Measurements from ENCODE around the gene KLF15. TPM values are rescaled to one million over a fixed set of nuclear protein-coding genes. Genes with fewer than 3 reads are reported as not detected.

The KLF15 gene
- total RNA-seq, 1 experiment from 2014 or later: 14.7 TPM

DNA sequence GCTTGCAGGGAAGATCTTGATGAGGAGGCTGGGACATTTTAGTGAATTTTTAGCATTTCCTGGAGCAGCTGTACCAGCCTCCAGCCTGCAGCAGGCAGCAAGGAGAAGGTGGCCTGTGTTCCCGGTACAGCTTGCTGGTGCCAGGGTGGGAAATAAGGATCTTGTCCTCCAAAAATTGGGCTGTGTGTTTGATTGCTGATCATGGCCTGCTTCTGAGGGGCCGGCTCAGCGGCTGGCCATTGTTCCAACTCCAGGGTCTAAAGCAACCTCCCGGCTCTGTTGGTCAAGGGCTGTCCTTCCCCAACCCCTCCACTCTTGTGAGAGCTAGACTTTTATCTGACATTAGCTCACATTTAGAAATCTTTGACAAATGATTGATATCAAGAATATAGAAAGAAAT is 42.5 kb upstream of the KLF15 start:
- H3K27me3 Mint-ChIP-seq (ENCODE audit: low read depth): peaks cover 19% of the 10 kb centered on the region
- no peak overlapping the region for H3K4me3 Mint-ChIP-seq
- H3K9me3 Mint-ChIP-seq: no peaks in the 10 kb centered on the region
- peaks cover 20% of the 10 kb centered on the region for H3K4me1 Mint-ChIP-seq
- POLR2A ChIA-PET: no interaction called here
- DNase-seq (ENCODE audit: low spot score) (no peak), ATAC-seq (no peak)
- H3K27ac Mint-ChIP-seq: no peak overlapping the region
- CTCF ChIA-PET: no interaction called here
- TF ChIP-seq TCF7 (CRISPR knock-in tag; IDR thresholded peaks at IDR 0.05; ENCODE audit: low read depth): no peak
- no peaks in the 10 kb centered on the region for H3K36me3 Mint-ChIP-seq

DNA sequence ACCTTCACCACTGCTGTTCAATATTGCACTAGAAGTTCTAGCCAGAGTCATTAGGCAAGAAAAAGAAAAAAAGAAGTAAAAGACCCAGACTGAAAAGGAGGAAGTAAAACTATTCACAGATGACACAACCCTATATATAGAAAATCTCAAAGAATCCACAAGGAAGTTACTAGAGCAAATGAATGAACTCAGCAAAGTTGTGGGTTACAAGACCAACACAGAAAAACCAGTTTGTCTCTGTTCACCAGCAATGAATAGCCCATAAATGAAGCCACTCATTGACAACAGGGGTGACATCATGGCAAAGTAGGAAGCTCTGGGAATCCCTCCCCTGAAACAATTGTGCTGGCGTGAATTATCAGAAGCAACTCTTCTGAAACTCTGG is 42.1 kb upstream of the KLF15 start:
- no peaks in the 10 kb centered on the region for H3K36me3 Mint-ChIP-seq
- TF ChIP-seq SOX15 (CRISPR knock-in tag; IDR thresholded peaks at IDR 0.05): no peak
- TF ChIP-seq, protein P1, sequence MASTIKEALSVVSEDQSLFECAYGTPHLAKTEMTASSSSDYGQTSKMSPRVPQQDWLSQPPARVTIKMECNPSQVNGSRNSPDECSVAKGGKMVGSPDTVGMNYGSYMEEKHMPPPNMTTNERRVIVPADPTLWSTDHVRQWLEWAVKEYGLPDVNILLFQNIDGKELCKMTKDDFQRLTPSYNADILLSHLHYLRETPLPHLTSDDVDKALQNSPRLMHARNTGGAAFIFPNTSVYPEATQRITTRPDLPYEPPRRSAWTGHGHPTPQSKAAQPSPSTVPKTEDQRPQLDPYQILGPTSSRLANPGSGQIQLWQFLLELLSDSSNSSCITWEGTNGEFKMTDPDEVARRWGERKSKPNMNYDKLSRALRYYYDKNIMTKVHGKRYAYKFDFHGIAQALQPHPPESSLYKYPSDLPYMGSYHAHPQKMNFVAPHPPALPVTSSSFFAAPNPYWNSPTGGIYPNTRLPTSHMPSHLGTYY (CRISPR knock-in tag; IDR thresholded peaks at IDR 0.05): no peak
- TF ChIP-seq NFE2L1 (CRISPR knock-in tag; IDR thresholded peaks at IDR 0.05): no peak
- no peak for TF ChIP-seq ZNF263 (CRISPR knock-in tag; IDR thresholded peaks at IDR 0.05; ENCODE audit: low read depth)
- TF ChIP-seq, protein P2, sequence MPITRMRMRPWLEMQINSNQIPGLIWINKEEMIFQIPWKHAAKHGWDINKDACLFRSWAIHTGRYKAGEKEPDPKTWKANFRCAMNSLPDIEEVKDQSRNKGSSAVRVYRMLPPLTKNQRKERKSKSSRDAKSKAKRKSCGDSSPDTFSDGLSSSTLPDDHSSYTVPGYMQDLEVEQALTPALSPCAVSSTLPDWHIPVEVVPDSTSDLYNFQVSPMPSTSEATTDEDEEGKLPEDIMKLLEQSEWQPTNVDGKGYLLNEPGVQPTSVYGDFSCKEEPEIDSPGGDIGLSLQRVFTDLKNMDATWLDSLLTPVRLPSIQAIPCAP (CRISPR knock-in tag; IDR thresholded peaks at IDR 0.05): no peak
- no peak for TF ChIP-seq CREM (CRISPR knock-in tag; IDR thresholded peaks at IDR 0.05)
- TF ChIP-seq, protein P3, sequence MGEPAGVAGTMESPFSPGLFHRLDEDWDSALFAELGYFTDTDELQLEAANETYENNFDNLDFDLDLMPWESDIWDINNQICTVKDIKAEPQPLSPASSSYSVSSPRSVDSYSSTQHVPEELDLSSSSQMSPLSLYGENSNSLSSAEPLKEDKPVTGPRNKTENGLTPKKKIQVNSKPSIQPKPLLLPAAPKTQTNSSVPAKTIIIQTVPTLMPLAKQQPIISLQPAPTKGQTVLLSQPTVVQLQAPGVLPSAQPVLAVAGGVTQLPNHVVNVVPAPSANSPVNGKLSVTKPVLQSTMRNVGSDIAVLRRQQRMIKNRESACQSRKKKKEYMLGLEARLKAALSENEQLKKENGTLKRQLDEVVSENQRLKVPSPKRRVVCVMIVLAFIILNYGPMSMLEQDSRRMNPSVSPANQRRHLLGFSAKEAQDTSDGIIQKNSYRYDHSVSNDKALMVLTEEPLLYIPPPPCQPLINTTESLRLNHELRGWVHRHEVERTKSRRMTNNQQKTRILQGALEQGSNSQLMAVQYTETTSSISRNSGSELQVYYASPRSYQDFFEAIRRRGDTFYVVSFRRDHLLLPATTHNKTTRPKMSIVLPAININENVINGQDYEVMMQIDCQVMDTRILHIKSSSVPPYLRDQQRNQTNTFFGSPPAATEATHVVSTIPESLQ (CRISPR knock-in tag; IDR thresholded peaks at IDR 0.05): no peak
- TF ChIP-seq, protein P4, sequence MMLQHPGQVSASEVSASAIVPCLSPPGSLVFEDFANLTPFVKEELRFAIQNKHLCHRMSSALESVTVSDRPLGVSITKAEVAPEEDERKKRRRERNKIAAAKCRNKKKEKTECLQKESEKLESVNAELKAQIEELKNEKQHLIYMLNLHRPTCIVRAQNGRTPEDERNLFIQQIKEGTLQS (CRISPR knock-in tag; conservative IDR thresholded peaks at IDR 0.05): no peak
- TF ChIP-seq ZNF423 (CRISPR knock-in tag; IDR thresholded peaks at IDR 0.05): no peak
- TF ChIP-seq ZBTB21 (CRISPR knock-in tag; IDR thresholded peaks at IDR 0.05; ENCODE audit: borderline replicate concordance): no peak
- TF ChIP-seq, protein P5, sequence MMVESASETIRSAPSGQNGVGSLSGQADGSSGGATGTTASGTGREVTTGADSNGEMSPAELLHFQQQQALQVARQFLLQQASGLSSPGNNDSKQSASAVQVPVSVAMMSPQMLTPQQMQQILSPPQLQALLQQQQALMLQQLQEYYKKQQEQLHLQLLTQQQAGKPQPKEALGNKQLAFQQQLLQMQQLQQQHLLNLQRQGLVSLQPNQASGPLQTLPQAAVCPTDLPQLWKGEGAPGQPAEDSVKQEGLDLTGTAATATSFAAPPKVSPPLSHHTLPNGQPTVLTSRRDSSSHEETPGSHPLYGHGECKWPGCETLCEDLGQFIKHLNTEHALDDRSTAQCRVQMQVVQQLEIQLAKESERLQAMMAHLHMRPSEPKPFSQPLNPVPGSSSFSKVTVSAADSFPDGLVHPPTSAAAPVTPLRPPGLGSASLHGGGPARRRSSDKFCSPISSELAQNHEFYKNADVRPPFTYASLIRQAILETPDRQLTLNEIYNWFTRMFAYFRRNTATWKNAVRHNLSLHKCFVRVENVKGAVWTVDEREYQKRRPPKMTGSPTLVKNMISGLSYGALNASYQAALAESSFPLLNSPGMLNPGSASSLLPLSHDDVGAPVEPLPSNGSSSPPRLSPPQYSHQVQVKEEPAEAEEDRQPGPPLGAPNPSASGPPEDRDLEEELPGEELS (CRISPR knock-in tag; IDR thresholded peaks at IDR 0.05): no peak
- DNase-seq (ENCODE audit: low spot score): no peak
- ChIA-PET CTCF (no interaction called here), POLR2A (no interaction called here)
- H3K27me3 Mint-ChIP-seq (ENCODE audit: low read depth): peaks cover 23% of the 10 kb centered on the region
- H3K4me3 Mint-ChIP-seq: no peak overlapping the region
- H3K4me1 Mint-ChIP-seq: peaks cover 22% of the 10 kb centered on the region
- H3K27ac Mint-ChIP-seq: no peak overlapping the region
- no peak for ATAC-seq
- H3K9me3 Mint-ChIP-seq: no peaks in the 10 kb centered on the region

DNA sequence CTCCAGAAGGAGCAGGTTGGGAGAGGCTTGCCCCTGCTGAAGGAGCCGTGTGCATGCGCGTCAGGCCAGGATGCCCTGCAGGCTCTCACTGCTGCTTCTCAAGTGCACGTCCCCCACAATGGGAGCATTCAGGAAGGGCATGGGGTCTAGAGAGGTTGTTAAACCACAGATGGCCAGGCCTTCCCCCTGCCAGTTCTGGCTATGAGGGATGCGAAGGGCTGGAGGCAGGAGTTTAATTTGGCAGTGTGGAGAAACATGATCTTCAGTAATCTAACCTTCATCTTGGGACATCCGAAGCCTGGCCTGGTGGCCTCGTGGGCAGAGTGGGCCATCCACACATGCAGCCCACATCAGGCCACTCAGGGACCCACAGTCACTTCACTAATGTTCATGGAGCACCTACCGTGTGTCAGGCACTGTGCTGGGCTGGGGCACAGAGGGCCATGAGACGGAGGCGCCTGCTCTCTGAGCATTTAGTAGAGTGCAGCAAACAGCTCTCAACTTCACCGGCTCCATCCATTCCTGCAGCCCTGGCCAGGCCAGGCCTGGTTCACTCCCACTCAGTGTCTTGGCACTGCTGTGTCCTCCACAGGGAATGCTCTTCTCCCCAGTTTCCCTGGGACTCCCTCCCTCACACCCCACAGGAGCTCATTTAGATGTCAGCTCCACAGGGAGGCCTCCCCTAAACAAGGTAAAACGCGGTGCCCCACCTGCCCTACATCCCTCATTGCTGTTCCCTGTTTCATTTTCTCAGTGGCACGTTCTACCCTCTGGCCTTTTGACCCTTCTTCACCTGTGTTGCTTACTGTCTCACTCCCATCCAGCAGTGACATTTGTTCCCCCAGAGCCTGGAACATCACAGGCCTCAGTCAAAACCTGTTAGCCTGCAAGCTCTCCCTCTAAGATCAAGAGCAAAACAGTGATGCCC is 41.5 kb upstream of the KLF15 start:
- H3K27ac Mint-ChIP-seq: no peak overlapping the region
- H3K36me3 Mint-ChIP-seq: no peaks in the 10 kb centered on the region
- DNase-seq (ENCODE audit: low spot score) (no peak), ATAC-seq (no peak)
- ChIA-PET POLR2A (interaction anchor here (0.7 kb wide), 1 partner anchor 153 kb away, joined by 3 read pairs; no protein-coding TSS in a partner anchor), CTCF (no interaction called here)
- no peaks in the 10 kb centered on the region for H3K9me3 Mint-ChIP-seq
- H3K4me3 Mint-ChIP-seq: no peak overlapping the region
- H3K4me1 Mint-ChIP-seq: peaks cover 24% of the 10 kb centered on the region
- no peak for TF ChIP-seq FOXP1 (CRISPR knock-in tag; IDR thresholded peaks at IDR 0.05; ENCODE audit: borderline replicate concordance)
- TF ChIP-seq ZNF219 (CRISPR knock-in tag; IDR thresholded peaks at IDR 0.05; ENCODE audit: borderline replicate concordance): no peak
- TF ChIP-seq, protein P6, sequence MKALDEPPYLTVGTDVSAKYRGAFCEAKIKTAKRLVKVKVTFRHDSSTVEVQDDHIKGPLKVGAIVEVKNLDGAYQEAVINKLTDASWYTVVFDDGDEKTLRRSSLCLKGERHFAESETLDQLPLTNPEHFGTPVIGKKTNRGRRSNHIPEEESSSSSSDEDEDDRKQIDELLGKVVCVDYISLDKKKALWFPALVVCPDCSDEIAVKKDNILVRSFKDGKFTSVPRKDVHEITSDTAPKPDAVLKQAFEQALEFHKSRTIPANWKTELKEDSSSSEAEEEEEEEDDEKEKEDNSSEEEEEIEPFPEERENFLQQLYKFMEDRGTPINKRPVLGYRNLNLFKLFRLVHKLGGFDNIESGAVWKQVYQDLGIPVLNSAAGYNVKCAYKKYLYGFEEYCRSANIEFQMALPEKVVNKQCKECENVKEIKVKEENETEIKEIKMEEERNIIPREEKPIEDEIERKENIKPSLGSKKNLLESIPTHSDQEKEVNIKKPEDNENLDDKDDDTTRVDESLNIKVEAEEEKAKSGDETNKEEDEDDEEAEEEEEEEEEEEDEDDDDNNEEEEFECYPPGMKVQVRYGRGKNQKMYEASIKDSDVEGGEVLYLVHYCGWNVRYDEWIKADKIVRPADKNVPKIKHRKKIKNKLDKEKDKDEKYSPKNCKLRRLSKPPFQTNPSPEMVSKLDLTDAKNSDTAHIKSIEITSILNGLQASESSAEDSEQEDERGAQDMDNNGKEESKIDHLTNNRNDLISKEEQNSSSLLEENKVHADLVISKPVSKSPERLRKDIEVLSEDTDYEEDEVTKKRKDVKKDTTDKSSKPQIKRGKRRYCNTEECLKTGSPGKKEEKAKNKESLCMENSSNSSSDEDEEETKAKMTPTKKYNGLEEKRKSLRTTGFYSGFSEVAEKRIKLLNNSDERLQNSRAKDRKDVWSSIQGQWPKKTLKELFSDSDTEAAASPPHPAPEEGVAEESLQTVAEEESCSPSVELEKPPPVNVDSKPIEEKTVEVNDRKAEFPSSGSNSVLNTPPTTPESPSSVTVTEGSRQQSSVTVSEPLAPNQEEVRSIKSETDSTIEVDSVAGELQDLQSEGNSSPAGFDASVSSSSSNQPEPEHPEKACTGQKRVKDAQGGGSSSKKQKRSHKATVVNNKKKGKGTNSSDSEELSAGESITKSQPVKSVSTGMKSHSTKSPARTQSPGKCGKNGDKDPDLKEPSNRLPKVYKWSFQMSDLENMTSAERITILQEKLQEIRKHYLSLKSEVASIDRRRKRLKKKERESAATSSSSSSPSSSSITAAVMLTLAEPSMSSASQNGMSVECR (CRISPR knock-in tag; IDR thresholded peaks at IDR 0.05; ENCODE audit: borderline replicate concordance): no peak
- no peak for TF ChIP-seq ZNF423 (CRISPR knock-in tag; IDR thresholded peaks at IDR 0.05)
- no peak for TF ChIP-seq ZNF138 (CRISPR knock-in tag; conservative IDR thresholded peaks at IDR 0.05)
- TF ChIP-seq, protein P7, sequence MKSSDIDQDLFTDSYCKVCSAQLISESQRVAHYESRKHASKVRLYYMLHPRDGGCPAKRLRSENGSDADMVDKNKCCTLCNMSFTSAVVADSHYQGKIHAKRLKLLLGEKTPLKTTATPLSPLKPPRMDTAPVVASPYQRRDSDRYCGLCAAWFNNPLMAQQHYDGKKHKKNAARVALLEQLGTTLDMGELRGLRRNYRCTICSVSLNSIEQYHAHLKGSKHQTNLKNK (CRISPR knock-in tag; IDR thresholded peaks at IDR 0.05): no peak
- TF ChIP-seq MYBL2 (CRISPR knock-in tag; IDR thresholded peaks at IDR 0.05): no peak
- TF ChIP-seq ZBTB21 (CRISPR knock-in tag; IDR thresholded peaks at IDR 0.05; ENCODE audit: borderline replicate concordance): no peak
- TF ChIP-seq ZNF396 (CRISPR knock-in tag; IDR thresholded peaks at IDR 0.05; ENCODE audit: borderline replicate concordance): no peak
- H3K27me3 Mint-ChIP-seq (ENCODE audit: low read depth): peaks cover 30% of the 10 kb centered on the region

Data from WTC11 (cell line).